IMR-90 (cell line): Measurements from ENCODE around the gene DNTTIP2. TPM values are rescaled to one million over a fixed set of nuclear protein-coding genes. Genes with fewer than 3 reads are reported as not detected.

Source experiments
- ATAC-seq: fragments of 200-7000 bp; cut with Tn5 transposase; 2 replicates; pipeline ENCODE4 v1.9.1; 2020; ENCODE audit warnings: low read depth, mild to moderate bottlenecking, moderate library complexity
- BruUV-seq: library from RNA; stranded (reverse); fragments of 400-500 nt; replicated peaks from 2 replicates; lab custom pipeline; 2021; lab: Mats Ljungman, UMichigan
- CTCF ChIA-PET: fragments of 300-600 bp; formaldehyde crosslinking; extraction: SDS; loops from one replicate; lab custom pipeline; 2021; ENCODE audit warnings: antibody characterized with exemption; lab: Yijun Ruan, JAX
- POLR2A ChIA-PET: fragments of 300-600 bp; sonication (Branson Sonifier 250); formaldehyde crosslinking; loops from one replicate; lab custom pipeline; 2022; ENCODE audit warnings: antibody characterized with exemption; ENCODE audit not compliant: unreplicated experiment; lab: Charles Lee
- DNase-seq: peaks from one replicate; pipeline ENCODE4 v3.0.0; 2013
- H2AFZ ChIP-seq: replicated peaks from 2 replicates; pipeline ENCODE3; 2013; ENCODE audit warnings: low read length, mild to moderate bottlenecking; ENCODE audit not compliant: poor library complexity
- H2AK5ac ChIP-seq: 2 replicates; pipeline ENCODE4 v1.6.1; 2013; ENCODE audit warnings: low read depth, low read length, inconsistent platforms
- H2AK9ac ChIP-seq: replicated peaks from 2 replicates; pipeline ENCODE3; 2013; ENCODE audit warnings: mild to moderate bottlenecking, low read depth, low read length, moderate library complexity; ENCODE audit not compliant: poor library complexity
- H2BK120ac ChIP-seq: 2 replicates; pipeline ENCODE4 v1.6.1; 2013; ENCODE audit warnings: low read depth, low read length, inconsistent platforms
- H2BK15ac ChIP-seq: 3 replicates; pipeline ENCODE4 v1.6.1; 2013; ENCODE audit warnings: low read depth, low read length, inconsistent platforms
- H2BK20ac ChIP-seq: 2 replicates; pipeline ENCODE4 v1.6.1; 2013; ENCODE audit warnings: low read depth, mild to moderate bottlenecking, inconsistent platforms, low read length, moderate library complexity
- H2BK5ac ChIP-seq: 2 replicates; pipeline ENCODE4 v1.6.1; 2013; ENCODE audit warnings: mild to moderate bottlenecking, low read depth, low read length, inconsistent platforms; ENCODE audit not compliant: poor library complexity, severe bottlenecking
- H3K14ac ChIP-seq: replicated peaks from 2 replicates; pipeline ENCODE4 v1.6.1; 2013; ENCODE audit warnings: low read depth, low read length, inconsistent platforms
- H3K18ac ChIP-seq: 2 replicates; pipeline ENCODE4 v1.6.1; 2013; ENCODE audit warnings: low read depth, low read length, control low read depth
- H3K23ac ChIP-seq: 2 replicates; pipeline ENCODE4 v1.6.1; 2013; ENCODE audit warnings: low read depth, low read length, inconsistent platforms
- H3K27ac ChIP-seq: 2 replicates; pipeline ENCODE4 v1.5.1; 2013; ENCODE audit warnings: mild to moderate bottlenecking, control low read depth, low read length; ENCODE audit not compliant: insufficient read depth
- H3K27me3 ChIP-seq: 2 replicates; pipeline ENCODE4 v1.6.1; 2013; ENCODE audit warnings: low read length; ENCODE audit not compliant: control insufficient read depth, insufficient read depth
- H3K36me3 ChIP-seq: 2 replicates; pipeline ENCODE4 v1.6.1; 2013; ENCODE audit warnings: low read length, mixed read lengths; ENCODE audit not compliant: control insufficient read depth, insufficient read depth
- H3K4ac ChIP-seq: 2 replicates; pipeline ENCODE4 v1.6.1; 2013; ENCODE audit warnings: low read depth, low read length, inconsistent platforms
- H3K4me1 ChIP-seq: 2 replicates; pipeline ENCODE4 v1.6.1; 2013; ENCODE audit warnings: low read length, mixed read lengths; ENCODE audit not compliant: control insufficient read depth, insufficient read depth
- H3K4me2 ChIP-seq: 2 replicates; pipeline ENCODE4 v1.6.1; 2013; ENCODE audit warnings: low read depth, mild to moderate bottlenecking, control low read depth, low read length, moderate library complexity
- H3K4me3 ChIP-seq: 2 replicates; pipeline ENCODE4 v1.5.1; 2013; ENCODE audit warnings: low read depth, mild to moderate bottlenecking, control low read depth, low read length, moderate library complexity; ENCODE audit not compliant: insufficient read depth
- H3K56ac ChIP-seq: 2 replicates; pipeline ENCODE4 v1.6.1; 2013; ENCODE audit warnings: low read length, inconsistent platforms; ENCODE audit not compliant: insufficient read depth; ENCODE audit errors: extremely low read depth
- H3K79me1 ChIP-seq, 2 experiments: 2 replicates each; pipeline ENCODE4 v1.6.1; 2013; ENCODE audit warnings: low read length in 2 of 2, inconsistent platforms in 1 of 2, low read depth in 1 of 2
- H3K9ac ChIP-seq: 2 replicates; pipeline ENCODE4 v1.6.1; 2013; ENCODE audit warnings: low read depth, low read length, control low read depth
- H3K9me1 ChIP-seq: 2 replicates; pipeline ENCODE4 v1.6.1; 2013; ENCODE audit warnings: low read length, inconsistent platforms; ENCODE audit not compliant: insufficient read depth
- H3K9me3 ChIP-seq: 2 replicates; pipeline ENCODE4 v1.6.1; 2013; ENCODE audit warnings: low read length; ENCODE audit not compliant: control insufficient read depth, insufficient read depth
- H4K20me1 ChIP-seq: 2 replicates; pipeline ENCODE4 v1.6.1; 2013; ENCODE audit warnings: low read length, inconsistent platforms; ENCODE audit not compliant: insufficient read depth
- H4K5ac ChIP-seq: 2 replicates; pipeline ENCODE4 v1.6.1; 2013; ENCODE audit warnings: mild to moderate bottlenecking, low read depth, low read length, control low read depth
- H4K8ac ChIP-seq, 2 experiments: 2 replicates each; pipeline ENCODE4 v1.6.1; 2013; ENCODE audit warnings: low read depth in 2 of 2, low read length in 2 of 2, control low read depth in 1 of 2, inconsistent platforms in 1 of 2
- H4K91ac ChIP-seq: 2 replicates; pipeline ENCODE4 v1.6.1; 2013; ENCODE audit warnings: low read depth, low read length, inconsistent platforms; ENCODE audit not compliant: insufficient read depth
- BHLHE40 ChIP-seq: fragments of 150-350 bp; IDR thresholded peaks from 2 replicates; pipeline ENCODE4 v1.6.1; 2016; ENCODE audit warnings: mild to moderate bottlenecking, low read depth, low read length
- CEBPB ChIP-seq: IDR thresholded peaks from 2 replicates; pipeline ENCODE4 v1.6.1; 2012; ENCODE audit warnings: low read depth, low read length, improper control_type of control experiment
- CHD1 ChIP-seq: IDR thresholded peaks from 2 replicates; pipeline ENCODE4 v1.6.1; 2012; ENCODE audit warnings: low read depth, low read length, improper control_type of control experiment
- CTCF ChIP-seq: conservative IDR thresholded peaks from 2 replicates; pipeline ENCODE4 v1.5.1; 2012; ENCODE audit warnings: mild to moderate bottlenecking, low read depth, low read length, improper control_type of control experiment
- ELK1 ChIP-seq: fragments of 150-350 bp; IDR thresholded peaks from 2 replicates; pipeline ENCODE4 v1.6.1; 2016; ENCODE audit warnings: low read depth, mild to moderate bottlenecking, low read length, moderate library complexity, borderline replicate concordance
- FOS ChIP-seq: fragments of 150-350 bp; IDR thresholded peaks from 2 replicates; pipeline ENCODE4 v1.6.1; 2016; ENCODE audit warnings: low read depth, low read length
- MAFK ChIP-seq: IDR thresholded peaks from 2 replicates; pipeline ENCODE4 v1.6.1; 2012; ENCODE audit warnings: low read depth, low read length, improper control_type of control experiment
- MAZ ChIP-seq: IDR thresholded peaks from 2 replicates; pipeline ENCODE4 v1.6.1; 2012; ENCODE audit warnings: low read depth, mild to moderate bottlenecking, low read length, improper control_type of control experiment, moderate library complexity, borderline replicate concordance
- MXI1 ChIP-seq: IDR thresholded peaks from 2 replicates; pipeline ENCODE4 v1.6.1; 2012; ENCODE audit warnings: low read depth, mild to moderate bottlenecking, low read length, moderate library complexity, borderline replicate concordance
- NFE2L2 ChIP-seq: fragments of 150-350 bp; IDR thresholded peaks from 2 replicates; pipeline ENCODE4 v1.6.1; 2016; ENCODE audit warnings: low read depth, mild to moderate bottlenecking, low read length
- POLR2A ChIP-seq: IDR thresholded peaks from 2 replicates; pipeline ENCODE4 v1.6.1; 2012; ENCODE audit warnings: mild to moderate bottlenecking, low read depth, low read length
- RAD21 ChIP-seq: IDR thresholded peaks from 2 replicates; pipeline ENCODE4 v1.6.1; 2012; ENCODE audit warnings: low read length, improper control_type of control experiment
- RFX5 ChIP-seq: IDR thresholded peaks from 2 replicates; pipeline ENCODE4 v1.8.0; 2012; ENCODE audit warnings: low read depth, mild to moderate bottlenecking, low read length, moderate library complexity
- SMC3 ChIP-seq: fragments of 150-350 bp; IDR thresholded peaks from 2 replicates; pipeline ENCODE4 v1.6.1; 2016; ENCODE audit warnings: low read depth, mild to moderate bottlenecking, antibody characterized with exemption, low read length, moderate library complexity
- USF2 ChIP-seq: fragments of 150-350 bp; IDR thresholded peaks from 2 replicates; pipeline ENCODE4 v1.6.1; 2017; ENCODE audit warnings: mild to moderate bottlenecking, antibody characterized with exemption, low read length, low read depth
- WGBS, 2 experiments: methylation state at CpG; one replicate each; pipeline versions ENCODE4 v1.1.5 to v1.1.7; 2013; ENCODE audit warnings: missing lambda C conversion rate in 2 of 2; ENCODE audit not compliant: insufficient read length in 1 of 2; ENCODE audit errors: extremely low coverage in 2 of 2; 5-methylcytosine and 5-hydroxymethylcytosine counted together
- dilution Hi-C: fragments of 300-500 bp; cut with HindIII; formaldehyde crosslinking; loops from one replicate; pipeline ENCODE4 v1.14.3; 2018; ENCODE audit warnings: low sequenced_read_pairs; ENCODE audit not compliant: unreplicated experiment
- in situ Hi-C: fragments of 300-500 bp; cut with MboI; formaldehyde crosslinking; loops from 3 replicates; pipeline ENCODE4 v1.14.3; 2019; ENCODE audit warnings: low sequenced_read_pairs, inconsistent platforms, mixed read lengths
- intact Hi-C: fragments of 100-400 bp; cut with micrococcal nuclease; formaldehyde crosslinking; loops from 2 replicates; pipeline ENCODE4 v1.10.0; 2022
- polyA plus RNA-seq, 3 experiments: library from polyadenylated mRNA; depleted of rRNA; stranded (reverse); fragments of >200 nt; gene quantifications; 2 replicates each; pipeline ENCODE4 v1.2.3, GENCODE V29; 2012; ENCODE audit warnings: low replicate concordance in 1 of 3
- total RNA-seq: library from RNA; depleted of rRNA; stranded (reverse); fragments of >200 nt; gene quantifications from 2 replicates; pipeline ENCODE4 v1.2.3, GENCODE V29; 2012

DNTTIP2 gene
- total and polyA plus RNA-seq, 2 of the 4 experiments (the other 2 are of a cell fraction): 14.2 to 24.4 TPM

- ChIA-PET POLR2A (no interaction called here), CTCF (no interaction called here)
- Histone ChIP-seq H2BK15ac (no peak overlapping the region), H3K56ac (peak overlapping the region; percentile 68), H3K4me1 (no peaks in the 10 kb centered on the region; the same call in 1 of the 2 replicates), H3K14ac (peak overlapping the region; percentile 91), H4K20me1 (no peaks in the 10 kb centered on the region), H2BK120ac (0 out of 2 replicates have a peak overlapping the region, but pooled peaks have one; percentile 22), H3K27ac (peak overlapping the region; percentile 93), H3K9me3 (no peaks in the 10 kb centered on the region), H3K79me1 (peaks cover 11 to 36% of the 10 kb centered on the region in 2 experiments; a peak in 3 of 4 replicates), H2BK20ac (no peak overlapping the region), H4K91ac (peak overlapping the region; percentile 72), H3K4me3 (peak overlapping the region; percentile 89), H3K9ac (peak overlapping the region; percentile 96), H3K27me3 (no peaks in the 10 kb centered on the region), H3K4me2 (peak overlapping the region; percentile 89), H3K36me3 (peaks cover 20% of the 10 kb centered on the region), H3K4ac (peak overlapping the region; percentile 79), H4K5ac (peak overlapping the region; percentile 85), H4K8ac (peak overlapping the region; percentile 95 to 99), H2AK9ac (peak overlapping the region; percentile 89), H2AFZ (peak overlapping the region; percentile 98), H2AK5ac (peak overlapping the region; percentile 48; the same call in 1 of the 2 replicates), H3K18ac (no peak overlapping the region), H2BK5ac (peak overlapping the region; percentile 85), H3K9me1 (no peaks in the 10 kb centered on the region; the same call in 1 of the 2 replicates), H3K23ac (peak overlapping the region; percentile 81; the same call in 1 of the 2 replicates)
- 2% methylated on average over 10 of the region's 20 CpGs; no CpG with 5 or more reads in 1 of the 2 experiments for WGBS, 2 experiments
- BruUV-seq: no TSS peak
- intact Hi-C loops (loop anchor here (10.0 kb wide), 1 partner anchor 854 kb away; no protein-coding TSS in a partner anchor), in situ Hi-C loops (loop anchor here (25.0 kb wide), 1 partner anchor 459 kb away; no protein-coding TSS in a partner anchor), dilution Hi-C loops (no loop called here)
- peak; percentile 2 for ATAC-seq
- peak; percentile 24 for DNase-seq
- TF ChIP-seq MAFK (no peak), MXI1 (no peak), BHLHE40 (no peak), NFE2L2 (no peak), USF2 (no peak), POLR2A (no peak), RFX5 (no peak), CHD1 (no peak), SMC3 (no peak), MAZ (no peak), CEBPB (no peak), CTCF (no peak), ELK1 (no peak), RAD21 (no peak), FOS (no peak)
Observed at GRCh38 chr1:93878501-93878888, 511 bp downstream of the DNTTIP2 start.
